HG03064 (cell line): ENCODE results near the gene LLGL1.

ENCODE experiments used
- ATAC-seq: cut with Tn5 transposase; IDR thresholded peaks from one replicate; pipeline ENCODE4 v1.9.1; 2021; ENCODE audit warnings: low read depth; ENCODE audit not compliant: unreplicated experiment

Gene LLGL1

GRCh38 chr17:18250259-18250658 is 24.8 kb downstream of the LLGL1 start:
- ATAC-seq = no peak

- no peak for ATAC-seq
Measured at GRCh38 chr17:18250708-18251107, 25.3 kb downstream of the LLGL1 start.

- ATAC-seq = no peak
Measured at GRCh38 chr17:18251204-18251603, 25.8 kb downstream of the LLGL1 start.

- no peak for ATAC-seq
Measured at GRCh38 chr17:18252160-18252559, 26.7 kb downstream of the LLGL1 start.

- no peak for ATAC-seq
Measured at GRCh38 chr17:18253187-18253884, 27.9 kb downstream of the LLGL1 start.

GRCh38 chr17:18253947-18254821 is 28.7 kb downstream of the LLGL1 start:
- no peak for ATAC-seq

- no peak for ATAC-seq
Measured at GRCh38 chr17:18254888-18255649, 29.6 kb downstream of the LLGL1 start.

- no peak for ATAC-seq
Measured at GRCh38 chr17:18256351-18256750, 30.9 kb downstream of the LLGL1 start.

GRCh38 chr17:18256776-18257175 is 31.3 kb downstream of the LLGL1 start:
- no peak for ATAC-seq

GRCh38 chr17:18257268-18257981 is 32.0 kb downstream of the LLGL1 start:
- ATAC-seq = no peak

GRCh38 chr17:18257982-18258355 is 32.5 kb downstream of the LLGL1 start:
- peak; percentile 17 for ATAC-seq

- ATAC-seq = peak; percentile 36
Measured at GRCh38 chr17:18258356-18259038, 33.1 kb downstream of the LLGL1 start, which contains the start of gene FLII. TSS of gene FLII (minus strand) at chr17:18258738. CDS start at chr17:18258690, 48 bp downstream.

- no peak for ATAC-seq
Measured at GRCh38 chr17:18259621-18260331, 34.3 kb downstream of the LLGL1 start.

GRCh38 chr17:18260332-18261145 is 35.1 kb downstream of the LLGL1 start, which contains the start of gene MIEF2:
TSS of gene MIEF2 (plus strand) at chr17:18260662. CDS start at chr17:18262721, 2,059 bp downstream.
- ATAC-seq = peak; percentile 62

- no peak for ATAC-seq
Measured at GRCh38 chr17:18261146-18261515, 35.7 kb downstream of the LLGL1 start.

GRCh38 chr17:18261659-18262058 is 36.2 kb downstream of the LLGL1 start:
- no peak for ATAC-seq

GRCh38 chr17:18262111-18262510 is 36.7 kb downstream of the LLGL1 start:
- ATAC-seq = no peak

GRCh38 chr17:18262641-18263040 is 37.2 kb downstream of the LLGL1 start:
- no peak for ATAC-seq
